K562 (cell line): ENCODE measurements around the gene ADGRB2. TPM values are rescaled to one million over a fixed set of nuclear protein-coding genes. Genes with fewer than 3 reads are reported as not detected.

Source experiments
- ATAC-seq: fragments of 200-7000 bp; cut with Tn5 transposase; 3 replicates; pipeline ENCODE4 v1.9.1; 2020; ENCODE audit warnings: moderate library complexity
- BruUV-seq: library from RNA; stranded (reverse); fragments of 400-500 nt; replicated peaks from 2 replicates; lab custom pipeline; 2021; lab: Mats Ljungman, UMichigan
- CTCF ChIA-PET: fragments of 300-600 bp; formaldehyde crosslinking; extraction: SDS; loops from one replicate; lab custom pipeline; 2021; ENCODE audit warnings: low intra/inter-chr PET ratio; lab: Yijun Ruan, JAX
- POLR2A ChIA-PET: fragments of 300-600, 350-650 bp; sonication (Branson Sonifier 250); formaldehyde crosslinking; extraction: SDS; loops from one replicate; lab custom pipeline; 2021; ENCODE audit warnings: antibody characterized with exemption, inconsistent platforms; lab: Yijun Ruan, JAX
- DNase-seq, 4 experiments: peaks; one replicate each; pipeline versions ENCODE4 v3.0.0 to v3.0.0-alpha.2; 2011 to 2018; ENCODE audit warnings: low spot score in 3 of 4, mixed read lengths in 3 of 4; ENCODE audit errors: extremely low read depth in 1 of 4
- FAIRE-seq: peaks from 2 replicates; lab custom pipeline; 2011; peaks lifted over from hg19 to GRCh38; lab: Jason Lieb, UNC
- H2AFZ ChIP-seq: 2 replicates; pipeline ENCODE4 v1.6.0; 2011; ENCODE audit warnings: low read depth, low read length, control low read depth, inconsistent platforms
- H3K27ac ChIP-seq: fragments of 200-600 bp; 3 replicates; pipeline ENCODE4 v1.8.0; 2011; ENCODE audit warnings: low read depth, mild to moderate bottlenecking, control low read depth, inconsistent platforms, low read length, moderate library complexity, mixed read lengths; ENCODE audit errors: extremely low read depth
- H3K27me3 ChIP-seq, 2 experiments: fragments of 300-600 bp in 1 of 2; 2 replicates in 1 of 2; 3 replicates in 1 of 2; pipeline versions ENCODE4 v1.6.0 to v1.8.0; 2011; ENCODE audit warnings: inconsistent platforms in 2 of 2, low read length in 2 of 2, mild to moderate bottlenecking in 1 of 2, mixed read lengths in 1 of 2, moderate library complexity in 1 of 2; ENCODE audit not compliant: control insufficient read depth in 2 of 2, insufficient read depth in 2 of 2
- H3K36me3 ChIP-seq: fragments of 300-600 bp; 3 replicates; pipeline ENCODE4 v1.8.0; 2011; ENCODE audit warnings: mild to moderate bottlenecking, low read length, inconsistent platforms; ENCODE audit not compliant: control insufficient read depth, insufficient read depth
- H3K4me1 ChIP-seq, 2 experiments: fragments of 200-600 bp in 1 of 2; replicated peaks in 1 of 2; 2 replicates in 1 of 2; 3 replicates in 1 of 2; pipeline versions ENCODE4 v1.5.1 to v1.8.0; 2011; ENCODE audit warnings: inconsistent platforms in 2 of 2, low read length in 2 of 2, mild to moderate bottlenecking in 1 of 2, mixed read lengths in 1 of 2, moderate library complexity in 1 of 2; ENCODE audit not compliant: control insufficient read depth in 2 of 2, insufficient read depth in 2 of 2
- H3K4me2 ChIP-seq: 2 replicates; pipeline ENCODE4 v1.6.1; 2011; ENCODE audit warnings: low read length, control low read depth, inconsistent platforms, mixed read lengths; ENCODE audit not compliant: insufficient read depth
- H3K4me3 ChIP-seq: fragments of 200-600 bp; sonication (generic), shearing (Covaris generic); 2 replicates; pipeline ENCODE4 v1.5.1; 2016; ENCODE audit warnings: control low read depth, inconsistent platforms
- H3K79me2 ChIP-seq: fragments of 200-600 bp; 3 replicates; pipeline ENCODE4 v1.8.0; 2011; ENCODE audit warnings: low read length, inconsistent platforms; ENCODE audit not compliant: control insufficient read depth, insufficient read depth
- H3K9ac ChIP-seq, 2 experiments: 2 replicates each; pipeline versions ENCODE4 v1.6.0 to v1.6.1; 2011; ENCODE audit warnings: low read depth in 2 of 2, low read length in 2 of 2, control low read depth in 1 of 2, inconsistent platforms in 1 of 2, mild to moderate bottlenecking in 1 of 2, mixed read lengths in 1 of 2; ENCODE audit not compliant: insufficient read depth in 1 of 2
- H3K9me1 ChIP-seq: one replicate; pipeline ENCODE4 v1.6.0; 2011; ENCODE audit warnings: inconsistent platforms, mild to moderate bottlenecking, low read length, moderate library complexity; ENCODE audit not compliant: control insufficient read depth, insufficient read depth
- H3K9me3 ChIP-seq: replicated peaks from 2 replicates; pipeline ENCODE4 v1.5.1; 2011; ENCODE audit warnings: low read depth, low read length, inconsistent platforms; ENCODE audit not compliant: control insufficient read depth, insufficient read depth
- H4K20me1 ChIP-seq: replicated peaks from 2 replicates; pipeline ENCODE4 v1.6.1; 2011; ENCODE audit warnings: low read length, inconsistent platforms, mixed read lengths; ENCODE audit not compliant: control insufficient read depth, insufficient read depth
- ARID1B ChIP-seq: fragments of 450-650 bp; IDR thresholded peaks from 2 replicates; pipeline ENCODE4 v1.6.1; 2016; ENCODE audit warnings: antibody characterized with exemption, mild to moderate bottlenecking, inconsistent platforms
- CBFA2T3 ChIP-seq: fragments of 450-650 bp; IDR thresholded peaks from 2 replicates; pipeline ENCODE4 v1.6.1; 2017
- CBFB ChIP-seq: sonication (generic); formaldehyde crosslinking; IDR thresholded peaks from 2 replicates; pipeline ENCODE4 v1.4.0; 2020; ENCODE audit warnings: mild to moderate bottlenecking, missing genetic modification reagents
- CGGBP1 ChIP-seq: fragments of 250-450 bp; sonication (Bioruptor Pico); IDR thresholded peaks from 2 replicates; pipeline ENCODE4 v1.9.0; 2021; ENCODE audit warnings: mild to moderate bottlenecking
- GATA2 ChIP-seq: sonication (generic); formaldehyde crosslinking; IDR thresholded peaks from 2 replicates; pipeline ENCODE4 v1.4.0; 2020; ENCODE audit warnings: mild to moderate bottlenecking, missing genetic modification reagents
- HMG20A ChIP-seq: fragments of 450-650 bp; formaldehyde crosslinking; conservative IDR thresholded peaks from 2 replicates; pipeline ENCODE4 v1.4.0; 2020; ENCODE audit warnings: mild to moderate bottlenecking, mixed read lengths
- KLF13 ChIP-seq: fragments of 450-650 bp; IDR thresholded peaks from 2 replicates; pipeline ENCODE4 v1.6.1; 2016; ENCODE audit warnings: missing genetic modification characterization, low read depth, mild to moderate bottlenecking, missing compliant biosample characterization, moderate library complexity, borderline replicate concordance
- SMARCA4 ChIP-seq: fragments of 450-650 bp; IDR thresholded peaks from 2 replicates; pipeline ENCODE4 v1.6.1; 2016
- SOX6 ChIP-seq: fragments of 450-650 bp; IDR thresholded peaks from 2 replicates; pipeline ENCODE4 v1.6.1; 2014; ENCODE audit warnings: mild to moderate bottlenecking
- TAF15 ChIP-seq: fragments of 200-400 bp; formaldehyde crosslinking; IDR thresholded peaks from 2 replicates; pipeline ENCODE4 v1.6.1; 2017; ENCODE audit warnings: mild to moderate bottlenecking, low read depth, low read length, moderate library complexity
- ZKSCAN8 ChIP-seq: fragments of 200-800 bp; sonication (Bioruptor generic); IDR thresholded peaks from 2 replicates; pipeline ENCODE4 v1.6.1; 2016; ENCODE audit warnings: missing genetic modification characterization, missing compliant biosample characterization
- ZNF324 ChIP-seq: fragments of 250-450 bp; sonication (Bioruptor Pico); IDR thresholded peaks from 2 replicates; pipeline ENCODE4 v1.4.0; 2020; ENCODE audit warnings: mild to moderate bottlenecking
- ZNF766 ChIP-seq: fragments of 200-800 bp; sonication (Bioruptor generic); conservative IDR thresholded peaks from 2 replicates; pipeline ENCODE4 v1.6.1; 2016; ENCODE audit warnings: missing genetic modification characterization, missing compliant biosample characterization
- WGBS: fragments of 100-300 bp; shearing (Covaris generic); methylation state at CpG from one replicate; pipeline ENCODE4 v1.1.6; 2016; ENCODE audit warnings: low coverage, mixed read lengths; ENCODE audit not compliant: insufficient coverage; ENCODE audit errors: missing lambda C conversion rate; 5-methylcytosine and 5-hydroxymethylcytosine counted together
- in situ Hi-C: fragments of 300-500 bp; cut with MboI; formaldehyde crosslinking; loops from 4 replicates; pipeline ENCODE4 v1.15.0; 2018; ENCODE audit warnings: inconsistent platforms, mixed read lengths
- intact Hi-C: fragments of 100-400 bp; cut with micrococcal nuclease; formaldehyde crosslinking; loops from 2 replicates; pipeline ENCODE4 v1.14.2; 2022
- polyA plus RNA-seq, 8 experiments: library from polyadenylated mRNA; depleted of rRNA in 4 of 8; stranded (reverse) in 5 of 8; unstranded in 3 of 8; fragments of >200 nt; fragmentation: Nextera tagmentation in 2 of 8; fragmentation: Illumina TruSeq in 1 of 8; extraction: Ambion mirVana in 2 of 8; extraction: Trizol in 1 of 8; gene quantifications; 2 replicates each; pipeline versions ENCODE4 v1.2.1 to v1.2.3, GENCODE V29; 2011 to 2014; ENCODE audit warnings: inconsistent platforms in 1 of 8, missing spikeins in 1 of 8
- total RNA-seq, 7 experiments: library from RNA; depleted of rRNA in 6 of 7; stranded (reverse); fragments of >200 nt in 6 of 7; fragmentation: Illumina TruSeq in 2 of 7; extraction: Trizol in 2 of 7; gene quantifications; 2 replicates each; pipeline versions ENCODE4 v1.2.1 to v1.2.3, GENCODE V29; 2011 to 2021; ENCODE audit warnings: low replicate concordance in 1 of 7
- TF ChIP-seq, protein P1 (sequence below): fragments of 450-650 bp; conservative IDR thresholded peaks from 2 replicates; pipeline ENCODE4 v1.6.1; 2016; ENCODE audit warnings: missing genetic modification characterization, low read depth, mild to moderate bottlenecking, control low read depth, missing compliant biosample characterization
- TF ChIP-seq, protein P2 (sequence below): fragments of 450-650 bp; formaldehyde crosslinking; IDR thresholded peaks from 2 replicates; pipeline ENCODE4 v1.4.0; 2022; ENCODE audit warnings: missing genetic modification characterization
- TF ChIP-seq, protein P3 (sequence below), 2 experiments: fragments of 150-350 bp in 1 of 2; IDR thresholded peaks; 2 replicates each; pipeline ENCODE4 v1.6.1; 2012 to 2016; ENCODE audit warnings: low read depth in 2 of 2, low read length in 2 of 2, mild to moderate bottlenecking in 1 of 2, moderate library complexity in 1 of 2

The ADGRB2 gene
- total and polyA plus RNA-seq, 9 of the 15 experiments (the other 6 are each of a cell fraction or from before 2014, with no cell fraction given), result 0.04 to 0.23 (median 0.20) TPM; not detected in 2

DNA sequence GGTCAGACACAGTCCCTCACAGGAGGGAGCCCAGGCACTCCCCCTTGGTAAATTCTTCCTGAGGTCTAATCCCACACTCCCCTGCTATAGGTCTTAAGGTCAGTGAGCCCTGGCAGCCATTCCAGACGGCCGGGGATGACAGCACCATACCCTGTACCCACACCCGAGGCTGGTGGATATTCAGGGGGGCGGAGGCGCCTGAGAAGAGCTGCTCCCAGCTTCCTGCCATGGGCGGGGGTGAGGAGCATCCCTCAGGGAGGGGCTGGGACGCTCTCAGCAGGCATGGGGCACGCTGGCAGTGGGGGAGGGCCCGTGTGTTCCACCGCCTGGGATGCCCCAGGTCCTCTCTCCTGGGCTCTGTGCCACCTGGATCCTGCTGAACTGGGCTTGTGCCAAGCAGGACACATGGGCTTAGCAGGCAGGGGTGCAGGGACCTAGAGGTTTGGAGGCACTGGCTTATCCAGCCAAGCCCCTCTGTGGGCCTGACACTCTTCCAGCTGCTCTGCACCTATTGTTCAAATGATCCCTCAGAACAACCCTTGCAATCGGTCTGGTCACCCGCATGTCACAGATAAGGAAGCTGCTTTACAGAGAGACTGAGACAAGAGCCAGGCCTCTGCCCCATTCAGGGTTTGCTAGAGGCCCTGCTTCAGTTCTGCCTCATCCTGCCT, 5.7 kb upstream of the ADGRB2 start:
- ChIA-PET CTCF (no interaction called here), POLR2A (interaction anchor here (0.7 to 1.5 kb wide), 7 partner anchors 8 to 206 kb away, joined by 3 to 4 read pairs (median 3); no protein-coding TSS in a partner anchor)
- intact Hi-C loops, result no loop called here
- ATAC-seq (peak; percentile 38), DNase-seq (peak in 1 of 4 experiments; percentile 38), FAIRE-seq (no peak)
- no peaks in the 10 kb centered on the region for H3K9me1 ChIP-seq
- H3K27me3 ChIP-seq, result peaks cover 14 to 64% of the 10 kb centered on the region in 2 experiments; a peak in 4 of 5 replicates
- no peaks in the 10 kb centered on the region for H3K9me3 ChIP-seq
- WGBS, result 10% methylated on average over 12 of the region's 12 CpGs
- H3K79me2 ChIP-seq, result no peaks in the 10 kb centered on the region
- H3K4me1 ChIP-seq, result peaks cover 23 to 27% of the 10 kb centered on the region in 2 experiments
- H3K4me3 ChIP-seq, result no peak overlapping the region
- BruUV-seq, result no TSS peak
- H3K27ac ChIP-seq, result no peak overlapping the region; the same call in 2 of the 3 replicates
- H2AFZ ChIP-seq, result no peak overlapping the region
- H3K36me3 ChIP-seq, result no peaks in the 10 kb centered on the region
- H3K4me2 ChIP-seq, result peak overlapping the region; percentile 53
- H3K9ac ChIP-seq, result 0 out of 4 replicates have a peak overlapping the region, but pooled peaks of 1 of the 2 experiments have one; percentile 3
- in situ Hi-C loops, result no loop called here
- H4K20me1 ChIP-seq, result peaks cover 37% of the 10 kb centered on the region
- TF ChIP-seq SMARCA4 (no peak), TAF15 (no peak), ARID1B (no peak; the same call in 1 of the 2 replicates), CBFB (CRISPR knock-in tag) (no peak), CBFA2T3 (peak; percentile 46), ZNF324 (CRISPR knock-in tag) (no peak), ZNF766 (no peak), KLF13 (tag) (no peak), ZKSCAN8 (CRISPR knock-in tag) (no peak), GATA2 (CRISPR knock-in tag) (0 out of 2 replicates have a peak, but pooled peaks have one; percentile 35), SOX6 (peak; percentile 76), CGGBP1 (CRISPR knock-in tag) (no peak), HMG20A (CRISPR knock-in tag) (no peak)
- TF ChIP-seq, protein P1, sequence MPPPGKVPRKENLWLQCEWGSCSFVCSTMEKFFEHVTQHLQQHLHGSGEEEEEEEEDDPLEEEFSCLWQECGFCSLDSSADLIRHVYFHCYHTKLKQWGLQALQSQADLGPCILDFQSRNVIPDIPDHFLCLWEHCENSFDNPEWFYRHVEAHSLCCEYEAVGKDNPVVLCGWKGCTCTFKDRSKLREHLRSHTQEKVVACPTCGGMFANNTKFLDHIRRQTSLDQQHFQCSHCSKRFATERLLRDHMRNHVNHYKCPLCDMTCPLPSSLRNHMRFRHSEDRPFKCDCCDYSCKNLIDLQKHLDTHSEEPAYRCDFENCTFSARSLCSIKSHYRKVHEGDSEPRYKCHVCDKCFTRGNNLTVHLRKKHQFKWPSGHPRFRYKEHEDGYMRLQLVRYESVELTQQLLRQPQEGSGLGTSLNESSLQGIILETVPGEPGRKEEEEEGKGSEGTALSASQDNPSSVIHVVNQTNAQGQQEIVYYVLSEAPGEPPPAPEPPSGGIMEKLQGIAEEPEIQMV (tag), result no peak
- TF ChIP-seq, protein P2, sequence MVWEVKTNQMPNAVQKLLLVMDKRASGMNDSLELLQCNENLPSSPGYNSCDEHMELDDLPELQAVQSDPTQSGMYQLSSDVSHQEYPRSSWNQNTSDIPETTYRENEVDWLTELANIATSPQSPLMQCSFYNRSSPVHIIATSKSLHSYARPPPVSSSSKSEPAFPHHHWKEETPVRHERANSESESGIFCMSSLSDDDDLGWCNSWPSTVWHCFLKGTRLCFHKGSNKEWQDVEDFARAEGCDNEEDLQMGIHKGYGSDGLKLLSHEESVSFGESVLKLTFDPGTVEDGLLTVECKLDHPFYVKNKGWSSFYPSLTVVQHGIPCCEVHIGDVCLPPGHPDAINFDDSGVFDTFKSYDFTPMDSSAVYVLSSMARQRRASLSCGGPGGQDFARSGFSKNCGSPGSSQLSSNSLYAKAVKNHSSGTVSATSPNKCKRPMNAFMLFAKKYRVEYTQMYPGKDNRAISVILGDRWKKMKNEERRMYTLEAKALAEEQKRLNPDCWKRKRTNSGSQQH (CRISPR knock-in tag), result no peak
- TF ChIP-seq, protein P3, sequence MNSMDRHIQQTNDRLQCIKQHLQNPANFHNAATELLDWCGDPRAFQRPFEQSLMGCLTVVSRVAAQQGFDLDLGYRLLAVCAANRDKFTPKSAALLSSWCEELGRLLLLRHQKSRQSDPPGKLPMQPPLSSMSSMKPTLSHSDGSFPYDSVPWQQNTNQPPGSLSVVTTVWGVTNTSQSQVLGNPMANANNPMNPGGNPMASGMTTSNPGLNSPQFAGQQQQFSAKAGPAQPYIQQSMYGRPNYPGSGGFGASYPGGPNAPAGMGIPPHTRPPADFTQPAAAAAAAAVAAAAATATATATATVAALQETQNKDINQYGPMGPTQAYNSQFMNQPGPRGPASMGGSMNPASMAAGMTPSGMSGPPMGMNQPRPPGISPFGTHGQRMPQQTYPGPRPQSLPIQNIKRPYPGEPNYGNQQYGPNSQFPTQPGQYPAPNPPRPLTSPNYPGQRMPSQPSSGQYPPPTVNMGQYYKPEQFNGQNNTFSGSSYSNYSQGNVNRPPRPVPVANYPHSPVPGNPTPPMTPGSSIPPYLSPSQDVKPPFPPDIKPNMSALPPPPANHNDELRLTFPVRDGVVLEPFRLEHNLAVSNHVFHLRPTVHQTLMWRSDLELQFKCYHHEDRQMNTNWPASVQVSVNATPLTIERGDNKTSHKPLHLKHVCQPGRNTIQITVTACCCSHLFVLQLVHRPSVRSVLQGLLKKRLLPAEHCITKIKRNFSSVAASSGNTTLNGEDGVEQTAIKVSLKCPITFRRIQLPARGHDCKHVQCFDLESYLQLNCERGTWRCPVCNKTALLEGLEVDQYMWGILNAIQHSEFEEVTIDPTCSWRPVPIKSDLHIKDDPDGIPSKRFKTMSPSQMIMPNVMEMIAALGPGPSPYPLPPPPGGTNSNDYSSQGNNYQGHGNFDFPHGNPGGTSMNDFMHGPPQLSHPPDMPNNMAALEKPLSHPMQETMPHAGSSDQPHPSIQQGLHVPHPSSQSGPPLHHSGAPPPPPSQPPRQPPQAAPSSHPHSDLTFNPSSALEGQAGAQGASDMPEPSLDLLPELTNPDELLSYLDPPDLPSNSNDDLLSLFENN (IDR thresholded peaks at IDR 0.05; ENCODE audit: low read depth in 2 of 2, low read length in 2 of 2), result no peak
